CD14-positive monocyte (primary cell): Measurements from ENCODE around the gene PIK3CD. TPM values are rescaled to one million over a fixed set of nuclear protein-coding genes. Genes with fewer than 3 reads are reported as not detected.
A peak's percentile ranks its signal among the peaks of the same experiment; 100 is the strongest.

Experiments
- DNase-seq, 3 donors: peaks; one replicate each; pipeline ENCODE4 v3.0.0-alpha.2; 2011 to 2022
- H2AFZ ChIP-seq: 2 replicates; pipeline ENCODE4 v1.6.0; 2012; ENCODE audit warnings: mild to moderate bottlenecking, low read depth, low read length, inconsistent platforms; ENCODE audit not compliant: insufficient read depth, poor library complexity, severe bottlenecking
- H3K27ac ChIP-seq, 2 donors: 1 replicate in 1 of 2; 2 replicates in 1 of 2; pipeline ENCODE4 v1.5.1; 2012 to 2013; ENCODE audit warnings: low read length in 2 of 2, control low read depth in 1 of 2, inconsistent platforms in 1 of 2, low read depth in 1 of 2, mild to moderate bottlenecking in 1 of 2
- H3K27me3 ChIP-seq, 2 donors: one replicate each; pipeline versions ENCODE4 v1.6.0 to v1.6.1; 2011 to 2013; ENCODE audit warnings: low read length in 2 of 2; ENCODE audit not compliant: control insufficient read depth in 2 of 2, insufficient read depth in 2 of 2
- H3K36me3 ChIP-seq, 2 donors: replicated peaks in 1 of 2; 1 replicate in 1 of 2; 2 replicates in 1 of 2; pipeline versions ENCODE4 v1.5.1 to v1.6.1; 2012 to 2013; ENCODE audit warnings: low read length in 2 of 2, control low read depth in 1 of 2, inconsistent platforms in 1 of 2, mild to moderate bottlenecking in 1 of 2; ENCODE audit not compliant: insufficient read depth in 2 of 2, control insufficient read depth in 1 of 2
- H3K4me1 ChIP-seq, 2 donors: 1 replicate in 1 of 2; 2 replicates in 1 of 2; pipeline versions ENCODE4 v1.5.1 to v1.6.1; 2012 to 2013; ENCODE audit warnings: low read length in 2 of 2, control low read depth in 1 of 2, inconsistent platforms in 1 of 2, mild to moderate bottlenecking in 1 of 2, moderate library complexity in 1 of 2; ENCODE audit not compliant: insufficient read depth in 2 of 2, control insufficient read depth in 1 of 2
- H3K4me2 ChIP-seq: replicated peaks from 2 replicates; pipeline ENCODE3; 2012; ENCODE audit warnings: low read length, moderate library complexity, mild to moderate bottlenecking; ENCODE audit not compliant: poor library complexity, severe bottlenecking; ENCODE audit errors: extremely low read depth
- H3K4me3 ChIP-seq, 3 experiments: fragments of 200-600 bp in 1 of 3; sonication (generic) in 1 of 3; replicated peaks in 1 of 3; 1 replicate in 2 of 3; 2 replicates in 1 of 3; pipeline ENCODE4 v1.5.1; 2011 to 2013; ENCODE audit warnings: low read length in 3 of 3, mild to moderate bottlenecking in 3 of 3, control low read depth in 2 of 3, low read depth in 2 of 3, inconsistent platforms in 1 of 3, moderate library complexity in 1 of 3
- H3K79me2 ChIP-seq: 2 replicates; pipeline ENCODE4 v1.6.0; 2012; ENCODE audit warnings: mild to moderate bottlenecking, control low read depth, inconsistent platforms, low read length, moderate library complexity; ENCODE audit not compliant: insufficient read depth
- H3K9ac ChIP-seq: 2 replicates; pipeline ENCODE4 v1.6.0; 2017; ENCODE audit warnings: low read length, mild to moderate bottlenecking; ENCODE audit not compliant: insufficient read depth, poor library complexity, severe bottlenecking
- H3K9me3 ChIP-seq, 2 donors: replicated peaks in 1 of 2; 1 replicate in 1 of 2; 2 replicates in 1 of 2; pipeline versions ENCODE4 v1.5.1 to v1.6.1; 2012 to 2013; ENCODE audit warnings: low read length in 2 of 2, control low read depth in 1 of 2; ENCODE audit not compliant: control insufficient read depth in 1 of 2, insufficient read depth in 1 of 2
- H4K20me1 ChIP-seq: 2 replicates; pipeline ENCODE4 v1.6.0; 2012; ENCODE audit warnings: mild to moderate bottlenecking, low read length, control low read depth, moderate library complexity; ENCODE audit not compliant: insufficient read depth
- H3K27ac Mint-ChIP-seq, 7 donors: one replicate each; pipeline ENCODE4 v1.8.0; 2020; ENCODE audit warnings: mild to moderate bottlenecking in 7 of 7, mixed read lengths in 7 of 7, moderate library complexity in 6 of 7, inconsistent platforms in 2 of 7
- H3K27me3 Mint-ChIP-seq, 3 donors: one replicate each; pipeline ENCODE4 v1.8.0; 2021 to 2022; ENCODE audit warnings: low read depth in 3 of 3, mild to moderate bottlenecking in 3 of 3, mixed read lengths in 3 of 3, moderate library complexity in 3 of 3, inconsistent platforms in 1 of 3
- H3K36me3 Mint-ChIP-seq, 2 donors: one replicate each; pipeline ENCODE4 v1.8.0; 2020; ENCODE audit warnings: mixed read lengths in 2 of 2, inconsistent platforms in 1 of 2, mild to moderate bottlenecking in 1 of 2
- H3K4me1 Mint-ChIP-seq: one replicate; pipeline ENCODE4 v1.8.0; 2020; ENCODE audit warnings: mild to moderate bottlenecking, mixed read lengths
- H3K4me3 Mint-ChIP-seq, 2 donors: one replicate each; pipeline ENCODE4 v1.8.0; 2020; ENCODE audit warnings: mild to moderate bottlenecking in 2 of 2, mixed read lengths in 2 of 2, moderate library complexity in 1 of 2
- H3K9me3 Mint-ChIP-seq, 7 donors: one replicate each; pipeline ENCODE4 v1.8.0; 2020 to 2022; ENCODE audit warnings: mixed read lengths in 7 of 7, mild to moderate bottlenecking in 6 of 7, moderate library complexity in 6 of 7, inconsistent platforms in 2 of 7
- WGBS: methylation state at CpG from one replicate; pipeline ENCODE4 v1.1.5; 2013; ENCODE audit warnings: missing lambda C conversion rate; ENCODE audit not compliant: insufficient coverage; 5-methylcytosine and 5-hydroxymethylcytosine counted together
- intact Hi-C, 2 donors: fragments of 100-400 bp; cut with micrococcal nuclease; formaldehyde crosslinking; loops; one replicate each; pipeline versions ENCODE4 v1.15.0 to v1.15.1; 2023
- polyA plus RNA-seq, 3 donors: library from polyadenylated mRNA; depleted of rRNA in 1 of 3; unstranded in 2 of 3; stranded (reverse) in 1 of 3; fragments of 300-500 nt in 2 of 3; fragments of >200 nt in 1 of 3; fragmentation: Illumina TruSeq in 2 of 3; gene quantifications; 1 replicate in 2 of 3; 2 replicates in 1 of 3; pipeline ENCODE4 v1.2.3, GENCODE V29; 2012 to 2021
- TF ChIP-seq, protein P1 (sequence below): fragments of 200-600 bp; IDR thresholded peaks from one replicate; pipeline ENCODE4 v1.8.0; 2022; ENCODE audit warnings: antibody characterized with exemption, mild to moderate bottlenecking

The PIK3CD gene
- polyA plus RNA-seq, 3 donors: 33.2 to 120 (median 52.2) TPM

DNA sequence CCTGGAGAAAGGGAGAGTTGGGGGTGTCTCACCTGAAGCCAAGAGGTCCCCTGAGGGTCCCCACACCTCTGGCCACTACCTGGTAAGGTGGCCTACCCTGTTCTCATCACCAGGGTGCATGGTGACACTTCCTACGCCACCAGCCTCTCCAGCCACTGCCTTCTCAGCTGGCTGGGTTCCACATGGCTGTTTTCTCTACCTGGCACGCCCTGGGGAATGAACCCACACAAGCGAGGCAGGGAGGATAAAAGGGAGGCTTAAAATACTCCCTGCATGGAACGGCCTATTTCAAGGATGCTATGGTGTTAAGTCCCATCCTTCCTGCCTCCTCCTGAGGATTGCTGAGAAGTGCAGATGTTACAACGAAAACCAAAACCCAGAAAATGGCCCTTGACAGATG is 84.7 kb downstream of the PIK3CD start:
- H3K4me1 ChIP-seq: peaks cover 2% of the 10 kb centered on the region in 2 donors
- WGBS: 100% methylated on average over 1 of the region's 5 CpGs
- intact Hi-C loops: no loop called here
- H3K27me3 ChIP-seq: no peaks in the 10 kb centered on the region
- peaks cover 11% of the 10 kb centered on the region for H3K4me1 Mint-ChIP-seq
- H3K36me3 Mint-ChIP-seq: peaks cover 65 to 86% of the 10 kb centered on the region in 2 donors
- peaks cover 30% of the 10 kb centered on the region for H4K20me1 ChIP-seq
- peaks cover 0 to 4% (median 3%) of the 10 kb centered on the region in 3 donors for H3K27me3 Mint-ChIP-seq
- no peak overlapping the region for H3K4me3 Mint-ChIP-seq
- no peak overlapping the region for H3K4me2 ChIP-seq
- H3K36me3 ChIP-seq: peaks cover 69 to 95% of the 10 kb centered on the region in 2 donors
- no peak overlapping the region for H3K9ac ChIP-seq
- H3K79me2 ChIP-seq: peaks cover 10% of the 10 kb centered on the region
- TF ChIP-seq, protein P1, sequence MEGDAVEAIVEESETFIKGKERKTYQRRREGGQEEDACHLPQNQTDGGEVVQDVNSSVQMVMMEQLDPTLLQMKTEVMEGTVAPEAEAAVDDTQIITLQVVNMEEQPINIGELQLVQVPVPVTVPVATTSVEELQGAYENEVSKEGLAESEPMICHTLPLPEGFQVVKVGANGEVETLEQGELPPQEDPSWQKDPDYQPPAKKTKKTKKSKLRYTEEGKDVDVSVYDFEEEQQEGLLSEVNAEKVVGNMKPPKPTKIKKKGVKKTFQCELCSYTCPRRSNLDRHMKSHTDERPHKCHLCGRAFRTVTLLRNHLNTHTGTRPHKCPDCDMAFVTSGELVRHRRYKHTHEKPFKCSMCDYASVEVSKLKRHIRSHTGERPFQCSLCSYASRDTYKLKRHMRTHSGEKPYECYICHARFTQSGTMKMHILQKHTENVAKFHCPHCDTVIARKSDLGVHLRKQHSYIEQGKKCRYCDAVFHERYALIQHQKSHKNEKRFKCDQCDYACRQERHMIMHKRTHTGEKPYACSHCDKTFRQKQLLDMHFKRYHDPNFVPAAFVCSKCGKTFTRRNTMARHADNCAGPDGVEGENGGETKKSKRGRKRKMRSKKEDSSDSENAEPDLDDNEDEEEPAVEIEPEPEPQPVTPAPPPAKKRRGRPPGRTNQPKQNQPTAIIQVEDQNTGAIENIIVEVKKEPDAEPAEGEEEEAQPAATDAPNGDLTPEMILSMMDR: no peak
- no peak overlapping the region for H3K4me3 ChIP-seq
- peaks cover 0 to 2% (median 0%) of the 10 kb centered on the region in 7 donors for H3K9me3 Mint-ChIP-seq
- H2AFZ ChIP-seq: no peak overlapping the region
- DNase-seq: no peak
- H3K9me3 ChIP-seq: no peaks in the 10 kb centered on the region
- no peak overlapping the region for H3K27ac ChIP-seq
- no peak overlapping the region for H3K27ac Mint-ChIP-seq

DNA sequence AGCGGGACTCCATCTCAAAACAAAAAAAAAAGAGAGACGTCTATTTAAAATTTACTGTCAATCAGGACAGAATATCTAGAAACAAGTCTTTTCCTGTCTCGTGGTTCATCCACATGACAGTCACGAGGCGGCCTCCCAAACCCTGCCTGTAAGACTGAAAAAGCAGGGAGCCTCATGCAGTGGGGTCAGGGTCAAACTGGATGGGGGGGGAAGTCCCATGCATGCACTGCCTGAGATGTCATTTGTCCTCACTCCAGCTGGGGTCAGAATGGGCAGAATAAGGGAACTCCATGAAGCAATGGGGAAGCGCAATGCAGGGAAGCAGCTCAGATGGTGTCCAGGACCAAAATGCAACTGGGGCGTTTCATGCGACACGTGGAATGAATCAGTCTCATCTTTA is 85.5 kb downstream of the PIK3CD start:
- Histone ChIP-seq H4K20me1 (peaks cover 22% of the 10 kb centered on the region), H3K36me3 (peaks cover 69 to 95% of the 10 kb centered on the region in 2 donors), H3K4me3 (no peak overlapping the region), H3K4me2 (no peak overlapping the region), H3K9me3 (no peaks in the 10 kb centered on the region), H3K79me2 (peaks cover 1% of the 10 kb centered on the region), H3K27ac (no peak overlapping the region), H3K27me3 (no peaks in the 10 kb centered on the region), H2AFZ (no peak overlapping the region), H3K4me1 (no peaks in the 10 kb centered on the region), H3K9ac (no peak overlapping the region)
- Mint-ChIP-seq H3K27ac (peak overlapping the region in 1 of 7 donors; percentile 34), H3K27me3 (peaks cover 0 to 4% (median 3%) of the 10 kb centered on the region in 3 donors), H3K9me3 (peaks cover 0 to 2% (median 0%) of the 10 kb centered on the region in 7 donors), H3K4me3 (no peak overlapping the region), H3K4me1 (peaks cover 5% of the 10 kb centered on the region), H3K36me3 (peaks cover 64 to 87% of the 10 kb centered on the region in 2 donors)
- intact Hi-C loops: no loop called here
- 57% methylated on average over 4 of the region's 9 CpGs for WGBS
- peak in 1 of 3 donors; percentile 53 for DNase-seq
- TF ChIP-seq, protein P1: no peak
